Right ventricle myocardium inferior (tissue), 1 donor: ENCODE data around the gene PITPNC1. TPM values are rescaled to one million over a fixed set of nuclear protein-coding genes. Genes with fewer than 3 reads are reported as not detected.

Experiments used
- ATAC-seq: fragments of 200-7000 bp; cut with Tn5 transposase; one replicate; pipeline ENCODE4 v1.9.1; 2020; ENCODE audit warnings: mild to moderate bottlenecking, moderate library complexity
- DNase-seq: peaks from one replicate; pipeline ENCODE4 v3.0.0; 2021; ENCODE audit errors: missing footprints
- intact Hi-C: fragments of 100-400 bp; cut with DNase I; formaldehyde crosslinking; loops from one replicate; pipeline ENCODE4 v1.11.0; 2022
- total RNA-seq: library from RNA; stranded (reverse); fragmentation: NEBNext Ultra II Directional; extraction: Animal tissue kit (Norgen Biotek cat#: 25700); gene quantifications from one replicate; pipeline ENCODE4 v1.2.1, GENCODE V29; 2021
- donor health status: DM: no; HTN: yes; CAD: no; lungs with severe emphysema.

Gene PITPNC1
- total RNA-seq, 1 donor from 2014 or later: 13.8 TPM

DNA sequence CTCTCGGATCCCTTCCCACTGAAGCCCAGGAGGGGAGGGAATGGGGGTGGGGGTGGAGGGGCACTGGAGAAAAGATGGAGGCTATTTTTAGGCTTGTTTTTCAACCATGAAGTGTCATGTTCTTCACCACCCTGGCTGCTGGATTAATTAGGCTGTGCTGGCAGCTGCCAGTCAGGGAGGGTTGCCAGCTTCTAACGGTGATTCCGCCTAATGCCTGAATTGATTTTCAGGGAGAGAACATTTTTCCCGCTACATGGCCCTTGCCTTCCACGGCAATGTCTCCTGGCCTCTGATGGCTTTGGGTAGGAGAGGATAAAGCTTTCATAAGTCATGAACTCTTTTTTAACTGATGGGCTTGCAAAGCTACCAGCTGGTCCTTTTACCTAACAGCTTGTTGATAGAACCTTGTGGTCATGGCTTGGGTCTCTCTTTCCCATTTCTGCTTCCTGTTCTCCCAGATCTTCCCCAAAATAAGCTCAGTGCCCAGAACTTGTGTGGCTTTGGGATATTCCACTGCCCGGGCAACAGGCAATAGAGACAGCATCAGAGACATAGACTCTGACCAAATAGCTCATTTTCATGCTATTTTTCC is 167.4 kb downstream of the PITPNC1 start:
- DNase-seq (peak; percentile 21), ATAC-seq (peak; percentile 63)
- intact Hi-C loops: no loop called here

GRCh38 chr17:67546578-67547527 is 169.8 kb downstream of the PITPNC1 start:
- ATAC-seq: peak; percentile 73
- peak; percentile 79 for DNase-seq
- intact Hi-C loops: loop anchor here (5.0 kb wide), 1 partner anchor 170 kb away; the partner anchor contains the start of gene PITPNC1

- DNase-seq (no peak), ATAC-seq (no peak)
- intact Hi-C loops: loop anchor here (5.0 kb wide), 1 partner anchor 171 kb away; the partner anchor contains the start of gene PITPNC1
Measured at GRCh38 chr17:67548693-67549092, 171.6 kb downstream of the PITPNC1 start.

- ATAC-seq (no peak), DNase-seq (no peak)
- intact Hi-C loops: loop anchor here (5.0 kb wide), 1 partner anchor 173 kb away; the partner anchor contains the start of gene PITPNC1
Measured at GRCh38 chr17:67549820-67550219, 172.7 kb downstream of the PITPNC1 start.

- intact Hi-C loops: loop anchor here (5.0 kb wide), 2 partner anchors 32 to 48 kb away; no protein-coding TSS in a partner anchor
- ATAC-seq: no peak
- no peak for DNase-seq
Measured at GRCh38 chr17:67554634-67555033, 177.6 kb downstream of the PITPNC1 start.

GRCh38 chr17:67555855-67556254 is 178.8 kb downstream of the PITPNC1 start:
- DNase-seq (no peak), ATAC-seq (no peak)
- intact Hi-C loops: loop anchor here (5.0 kb wide), 2 partner anchors 34 to 46 kb away; no protein-coding TSS in a partner anchor

GRCh38 chr17:67557052-67557845 is 180.2 kb downstream of the PITPNC1 start:
- intact Hi-C loops: loop anchor here (5.0 kb wide), 2 partner anchors 35 to 45 kb away; no protein-coding TSS in a partner anchor
- ATAC-seq: no peak
- DNase-seq: no peak

DNA sequence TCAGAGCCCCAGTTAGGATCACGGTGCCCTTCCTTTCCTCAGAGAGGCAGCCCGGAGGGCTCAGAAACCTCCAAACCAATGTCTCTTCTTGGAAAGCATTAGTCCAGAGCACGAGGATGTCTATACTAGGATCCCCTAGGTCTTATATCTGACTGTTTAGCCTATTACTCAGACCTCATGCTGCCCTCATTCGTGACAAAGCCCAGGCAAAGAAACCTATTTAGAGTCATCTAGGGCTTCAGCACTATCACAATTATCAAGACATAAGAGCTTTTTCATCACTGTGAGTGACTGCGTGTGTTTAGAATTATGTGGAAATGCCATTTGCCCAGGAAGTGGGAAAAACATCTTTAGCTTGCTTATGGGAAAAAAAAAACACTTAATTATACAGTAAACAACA is 180.8 kb downstream of the PITPNC1 start:
- intact Hi-C loops: loop anchor here (5.0 kb wide), 2 partner anchors 36 to 44 kb away; no protein-coding TSS in a partner anchor
- DNase-seq: no peak
- ATAC-seq: no peak

DNA sequence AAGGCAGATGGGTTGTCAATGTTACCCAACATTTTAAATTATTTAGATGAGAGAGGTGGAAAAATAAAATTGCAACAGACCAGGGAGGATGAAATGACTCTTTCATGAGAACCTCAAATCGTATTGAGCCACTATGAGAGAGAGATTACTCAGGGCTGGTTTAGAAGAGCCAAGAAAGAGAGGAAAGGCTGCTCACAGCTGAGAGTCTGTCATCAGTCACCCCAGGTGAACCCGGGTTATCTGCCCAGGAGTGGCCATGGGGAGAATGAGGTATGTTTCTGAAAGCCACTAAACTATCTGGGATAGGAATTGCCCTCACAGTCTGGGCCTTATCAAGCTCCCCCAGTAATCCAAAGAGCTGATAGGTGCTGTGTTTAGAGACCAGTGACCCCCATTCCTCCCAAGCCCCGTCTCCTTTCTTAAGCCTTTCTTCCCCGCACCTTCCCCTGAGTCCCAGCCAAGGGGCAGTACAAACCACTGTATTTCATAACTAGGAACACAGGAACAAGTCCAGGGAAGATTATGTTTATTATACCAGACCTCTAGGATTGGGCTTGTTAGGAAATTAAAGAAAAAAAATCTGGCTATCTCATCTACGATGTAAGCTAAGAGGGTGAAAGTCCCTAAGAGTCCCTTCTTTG is 181.8 kb downstream of the PITPNC1 start:
- intact Hi-C loops: loop anchor here (5.0 kb wide), 2 partner anchors 37 to 43 kb away; no protein-coding TSS in a partner anchor
- ATAC-seq (peak; percentile 84), DNase-seq (no peak)

DNA sequence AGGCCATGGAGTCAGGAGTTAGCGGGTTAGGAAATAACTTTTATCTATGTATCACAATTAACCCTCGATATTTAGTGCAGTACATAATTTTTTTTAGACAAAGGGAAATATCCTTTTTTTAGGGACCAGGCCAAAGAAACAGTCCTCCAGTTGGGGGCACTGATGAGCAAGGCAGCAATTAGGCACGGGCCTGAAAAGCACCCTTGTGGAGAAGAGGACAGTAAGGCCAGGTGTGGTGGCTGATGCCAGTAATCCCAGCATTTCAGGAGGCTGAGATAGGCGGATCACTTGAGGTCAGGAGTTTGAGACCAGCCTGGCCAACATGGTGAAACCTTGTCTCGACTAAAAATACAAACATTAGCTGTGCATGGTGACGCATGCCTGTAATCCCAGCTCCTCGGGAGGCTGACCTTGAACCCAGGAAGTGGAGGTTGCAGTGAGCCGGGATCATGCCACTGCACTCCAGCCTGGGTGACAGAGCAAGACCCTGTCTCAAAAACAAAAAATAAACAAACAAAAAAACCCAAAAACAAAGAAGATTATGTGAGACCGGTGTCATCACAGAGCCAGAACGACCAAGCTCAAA is 182.4 kb downstream of the PITPNC1 start:
- no peak for DNase-seq
- intact Hi-C loops: loop anchor here (5.0 kb wide), 2 partner anchors 37 to 43 kb away; no protein-coding TSS in a partner anchor
- no peak for ATAC-seq

DNA sequence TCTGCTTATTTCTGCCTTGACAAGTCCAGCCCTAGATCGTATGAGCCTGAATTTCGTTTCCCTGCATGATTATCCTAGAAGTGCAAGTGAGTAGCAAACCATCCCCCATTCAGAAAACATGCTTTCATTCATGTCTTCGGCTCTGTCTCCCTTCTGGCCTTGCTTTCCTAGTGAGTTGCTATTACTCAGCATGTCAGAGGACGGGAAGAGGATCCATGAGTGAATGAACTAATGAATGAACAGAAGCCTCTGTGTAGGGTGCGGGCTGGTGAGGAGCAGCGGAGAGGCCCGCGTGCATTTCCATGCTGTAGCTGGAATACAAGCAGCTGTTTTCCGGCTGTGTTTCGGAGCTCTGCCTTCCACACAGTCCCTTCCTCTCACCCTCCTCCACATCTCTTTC is 184.9 kb downstream of the PITPNC1 start:
- intact Hi-C loops: no loop called here
- ATAC-seq: no peak
- no peak for DNase-seq

GRCh38 chr17:67563692-67564228 is 186.7 kb downstream of the PITPNC1 start:
- intact Hi-C loops: no loop called here
- no peak for DNase-seq
- no peak for ATAC-seq

GRCh38 chr17:67565068-67565467 is 188.0 kb downstream of the PITPNC1 start:
- intact Hi-C loops: no loop called here
- ATAC-seq (no peak), DNase-seq (no peak)

GRCh38 chr17:67566656-67567055 is 189.6 kb downstream of the PITPNC1 start:
- DNase-seq (no peak), ATAC-seq (no peak)
- intact Hi-C loops: no loop called here

DNA sequence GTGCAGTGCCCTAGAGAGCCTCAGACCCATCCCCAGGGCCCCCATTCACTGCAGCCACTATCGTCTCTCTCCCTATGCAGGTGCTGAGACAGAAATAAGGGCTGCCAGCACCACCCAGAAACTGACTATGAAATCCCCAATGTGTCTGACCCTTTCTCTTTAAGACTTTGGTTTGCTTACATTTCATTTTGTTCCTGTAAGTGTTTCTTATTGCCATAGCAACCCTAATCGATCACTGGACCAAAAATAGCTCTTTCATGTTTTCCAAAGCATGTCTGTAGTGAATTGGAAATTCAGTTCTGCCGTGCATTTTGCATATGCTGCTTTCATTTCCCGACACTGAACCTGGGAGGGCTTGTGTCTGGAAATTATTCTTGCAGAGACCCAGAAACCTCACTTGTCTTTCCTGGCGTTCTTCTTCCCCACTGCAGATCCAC is 192.0 kb downstream of the PITPNC1 start:
- DNase-seq (no peak), ATAC-seq (no peak)
- intact Hi-C loops: no loop called here

DNA sequence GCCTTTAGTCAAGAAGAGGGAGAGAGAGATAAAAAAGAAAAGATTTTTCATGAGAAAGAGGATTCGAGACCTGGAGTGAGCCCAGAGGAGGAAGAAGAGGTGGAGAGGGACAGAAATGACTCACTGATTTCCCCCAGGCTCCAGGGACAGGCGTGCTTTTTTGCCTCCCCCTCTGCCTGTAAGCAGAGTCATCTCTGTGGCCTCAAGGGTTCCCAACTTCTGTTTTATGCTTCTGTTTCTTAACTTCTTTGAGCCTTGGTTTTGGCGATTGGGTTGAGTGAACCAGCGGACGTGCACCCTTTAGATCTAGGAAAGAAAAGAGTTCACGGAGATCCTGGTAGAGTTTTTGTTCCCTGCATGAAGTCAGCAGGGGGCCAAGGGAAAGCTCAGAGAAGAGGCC is 192.8 kb downstream of the PITPNC1 start:
- ATAC-seq (no peak), DNase-seq (no peak)
- intact Hi-C loops: no loop called here

DNA sequence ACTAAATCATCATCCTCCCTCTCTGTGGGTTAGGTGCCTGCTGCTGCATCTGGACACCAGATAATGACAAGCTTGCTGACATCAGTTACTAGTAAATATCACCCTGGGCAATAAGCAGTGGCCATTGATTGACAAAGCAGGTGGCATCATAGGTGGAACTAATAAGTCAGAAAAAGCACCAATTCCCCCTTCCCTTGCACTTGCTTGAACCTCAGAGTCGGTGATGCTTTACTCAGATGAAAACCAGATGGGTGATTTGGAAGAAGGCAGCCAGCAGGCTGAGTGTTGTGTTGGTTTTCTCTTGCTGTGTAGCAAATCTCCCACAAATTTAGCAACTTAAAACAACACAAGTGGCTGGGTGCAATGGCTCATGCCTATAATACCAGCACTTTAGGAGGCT is 193.7 kb downstream of the PITPNC1 start:
- intact Hi-C loops: no loop called here
- ATAC-seq (no peak), DNase-seq (no peak)

GRCh38 chr17:67571478-67571877 is 194.4 kb downstream of the PITPNC1 start:
- DNase-seq (no peak), ATAC-seq (no peak)
- intact Hi-C loops: no loop called here
